Astrocyte (in vitro differentiated cells and primary cell): ENCODE data around the gene CHCHD3. TPM values are rescaled to one million over a fixed set of nuclear protein-coding genes. Genes with fewer than 3 reads are reported as not detected.

Experiments
- DNase-seq: peaks from one replicate; pipeline ENCODE4 v3.0.0-alpha.2; 2010; ENCODE audit warnings: low read depth
- FAIRE-seq: peaks from 2 replicates; lab custom pipeline; 2011; peaks lifted over from hg19 to GRCh38; lab: Jason Lieb, UNC
- H2AFZ ChIP-seq: 2 replicates; pipeline ENCODE4 v1.6.0; 2012; ENCODE audit warnings: low read depth, low read length, inconsistent platforms
- H3K27ac ChIP-seq: 2 replicates; pipeline ENCODE4 v1.5.1; 2011; ENCODE audit warnings: low read depth, low read length, inconsistent platforms
- H3K27me3 ChIP-seq: 2 replicates; pipeline ENCODE4 v1.6.0; 2011; ENCODE audit warnings: low read length, inconsistent platforms; ENCODE audit not compliant: insufficient read depth
- H3K36me3 ChIP-seq: 2 replicates; pipeline ENCODE4 v1.5.1; 2011; ENCODE audit warnings: low read length, inconsistent platforms; ENCODE audit not compliant: insufficient read depth
- H3K4me1 ChIP-seq: 2 replicates; pipeline ENCODE4 v1.5.1; 2011; ENCODE audit warnings: low read length, inconsistent platforms; ENCODE audit not compliant: insufficient read depth
- H3K4me2 ChIP-seq: 2 replicates; pipeline ENCODE4 v1.6.0; 2012; ENCODE audit warnings: low read length, inconsistent platforms
- H3K4me3 ChIP-seq: 2 replicates; pipeline ENCODE4 v1.5.1; 2011; ENCODE audit warnings: low read depth, mild to moderate bottlenecking, low read length, inconsistent platforms; ENCODE audit not compliant: insufficient read depth
- H3K79me2 ChIP-seq: 2 replicates; pipeline ENCODE4 v1.6.0; 2012; ENCODE audit warnings: mild to moderate bottlenecking, low read length, inconsistent platforms; ENCODE audit not compliant: insufficient read depth
- H3K9ac ChIP-seq: 2 replicates; pipeline ENCODE4 v1.6.0; 2012; ENCODE audit warnings: mild to moderate bottlenecking, low read length, inconsistent platforms
- H3K9me3 ChIP-seq: 2 replicates; pipeline ENCODE4 v1.5.1; 2012; ENCODE audit warnings: low read depth, mild to moderate bottlenecking, low read length, inconsistent platforms; ENCODE audit not compliant: insufficient read depth
- H4K20me1 ChIP-seq: 2 replicates; pipeline ENCODE4 v1.6.0; 2012; ENCODE audit warnings: low read length, inconsistent platforms; ENCODE audit not compliant: insufficient read depth
- H3K27ac Mint-ChIP-seq: one replicate; pipeline ENCODE4 v1.8.0; 2021; ENCODE audit warnings: mild to moderate bottlenecking, mixed read lengths; ENCODE audit not compliant: unreplicated experiment
- H3K27me3 Mint-ChIP-seq: one replicate; pipeline ENCODE4 v1.8.0; 2021; ENCODE audit warnings: low read depth, mixed read lengths; ENCODE audit not compliant: unreplicated experiment
- H3K36me3 Mint-ChIP-seq: one replicate; pipeline ENCODE4 v1.8.0; 2021; ENCODE audit warnings: low read depth, mixed read lengths; ENCODE audit not compliant: unreplicated experiment
- H3K4me1 Mint-ChIP-seq: one replicate; pipeline ENCODE4 v1.8.0; 2021; ENCODE audit warnings: low read depth, mixed read lengths; ENCODE audit not compliant: unreplicated experiment
- H3K4me3 Mint-ChIP-seq: one replicate; pipeline ENCODE4 v1.8.0; 2021; ENCODE audit warnings: mild to moderate bottlenecking, moderate library complexity, mixed read lengths; ENCODE audit not compliant: unreplicated experiment
- H3K9me3 Mint-ChIP-seq: one replicate; pipeline ENCODE4 v1.8.0; 2021; ENCODE audit warnings: mild to moderate bottlenecking, mixed read lengths; ENCODE audit not compliant: unreplicated experiment
- CTCF ChIP-seq: IDR thresholded peaks from 2 replicates; pipeline ENCODE4 v1.5.1; 2011; ENCODE audit warnings: low read depth, mild to moderate bottlenecking, inconsistent platforms, low read length, moderate library complexity; ENCODE audit not compliant: insufficient read depth
- EZH2 ChIP-seq: IDR thresholded peaks from 2 replicates; pipeline ENCODE4 v1.6.1; 2012; ENCODE audit warnings: mild to moderate bottlenecking, low read length, inconsistent platforms; ENCODE audit not compliant: insufficient read depth
- total RNA-seq: library from RNA; stranded (reverse); gene quantifications from 2 replicates; pipeline ENCODE4 v1.2.1, GENCODE V29; 2021

CHCHD3 gene
- total RNA-seq, 1 donor from 2014 or later, result 63.1 TPM

- H3K36me3 ChIP-seq, result no peaks in the 10 kb centered on the region
- Mint-ChIP-seq H3K9me3 (peaks cover 4% of the 10 kb centered on the region), H3K27me3 (peaks cover 11% of the 10 kb centered on the region), H3K36me3 (no peaks in the 10 kb centered on the region), H3K27ac (no peak overlapping the region), H3K4me3 (no peak overlapping the region), H3K4me1 (no peaks in the 10 kb centered on the region)
- H4K20me1 ChIP-seq, result no peaks in the 10 kb centered on the region
- no peak overlapping the region for H3K4me3 ChIP-seq
- no peaks in the 10 kb centered on the region for H3K79me2 ChIP-seq
- peaks cover 10% of the 10 kb centered on the region for H3K4me1 ChIP-seq
- DNase-seq (no peak), FAIRE-seq (no peak)
- no peak overlapping the region for H3K4me2 ChIP-seq
- H3K27me3 ChIP-seq, result no peaks in the 10 kb centered on the region
- H3K9ac ChIP-seq, result no peak overlapping the region
- H3K9me3 ChIP-seq, result no peaks in the 10 kb centered on the region
- no peak for TF ChIP-seq EZH2
- no peak for TF ChIP-seq CTCF
- H3K27ac ChIP-seq, result no peak overlapping the region
- no peak overlapping the region for H2AFZ ChIP-seq
Observed at GRCh38 chr7:132756484-132756990, 325.4 kb downstream of the CHCHD3 start.

- TF ChIP-seq CTCF (no peak), EZH2 (no peak)
- Histone ChIP-seq H3K4me3 (no peak overlapping the region), H3K36me3 (no peaks in the 10 kb centered on the region), H3K27ac (no peak overlapping the region), H2AFZ (no peak overlapping the region), H4K20me1 (no peaks in the 10 kb centered on the region), H3K9me3 (no peaks in the 10 kb centered on the region), H3K9ac (no peak overlapping the region), H3K79me2 (no peaks in the 10 kb centered on the region), H3K4me2 (no peak overlapping the region), H3K27me3 (no peaks in the 10 kb centered on the region), H3K4me1 (peaks cover 14% of the 10 kb centered on the region)
- Mint-ChIP-seq H3K36me3 (no peaks in the 10 kb centered on the region), H3K4me1 (no peaks in the 10 kb centered on the region), H3K9me3 (peaks cover 4% of the 10 kb centered on the region), H3K27me3 (peaks cover 10% of the 10 kb centered on the region), H3K4me3 (no peak overlapping the region), H3K27ac (no peak overlapping the region)
- DNase-seq (no peak), FAIRE-seq (no peak)
Observed at GRCh38 chr7:132755538-132756483, 326.1 kb downstream of the CHCHD3 start.
